Transverse colon (tissue), 4 donors: Measurements from ENCODE around the gene ARF6.

ENCODE experiments used
- CTCF ChIP-seq, 5 experiments: fragments of 200-600 bp in 3 of 5; fragments of 450-650 bp in 2 of 5; sonication (generic) in 3 of 5; IDR thresholded peaks; 1 replicate in 2 of 5; 2 replicates in 3 of 5; pipeline ENCODE4 v1.5.1; 2016 to 2017; ENCODE audit warnings: antibody characterized with exemption in 5 of 5, inconsistent platforms in 3 of 5, mild to moderate bottlenecking in 2 of 5, moderate library complexity in 1 of 5
- POLR2A ChIP-seq: fragments of 450-650 bp; IDR thresholded peaks from one replicate; pipeline ENCODE4 v1.6.1; 2016; ENCODE audit warnings: antibody characterized with exemption, mild to moderate bottlenecking, moderate library complexity
- POLR2AphosphoS5 ChIP-seq, 3 donors: sonication (generic); formaldehyde crosslinking; IDR thresholded peaks; one replicate each; pipeline ENCODE4 v1.6.1; 2016; ENCODE audit warnings: antibody characterized with exemption in 3 of 3

GRCh38 chr14:49867831-49868719 lies 24.8 kb upstream of the ARF6 start:
- peak; percentile 97 to 99 (median 98) for TF ChIP-seq POLR2AphosphoS5 (IDR thresholded peaks at IDR 0.05)
- peak; percentile 96 for TF ChIP-seq POLR2A
- TF ChIP-seq CTCF (IDR thresholded peaks at IDR 0.05) = no peak
